Measurements from ENCODE around the gene ADCY5.

- no peak for TF ChIP-seq TAF1 (IDR thresholded peaks at IDR 0.05; ENCODE audit: borderline replicate concordance, insufficient read depth, low read length)
- no peak for TF ChIP-seq SIN3A (IDR thresholded peaks at IDR 0.05; ENCODE audit: borderline replicate concordance, insufficient read depth, low read length)
- TF ChIP-seq POLR2AphosphoS5 (IDR thresholded peaks at IDR 0.05; ENCODE audit: low read depth, low read length) = no peak
- TF ChIP-seq REST (IDR thresholded peaks at IDR 0.05; ENCODE audit: insufficient read depth in 1 of 2, low read depth in 2 of 2, low read length in 2 of 2) = no peak
- TF ChIP-seq FOXP2 (optimal IDR thresholded peaks at IDR 0.05; ENCODE audit: borderline replicate concordance, extremely low read depth, extremely low read length, insufficient read depth) = no peak
Measured at GRCh38 chr3:123479891-123480290, 31.0 kb upstream of the ADCY5 start.

Measured in PFSK-1 (cell line).